H9 (cell line): ENCODE results near the gene NFYB. TPM values are rescaled to one million over a fixed set of nuclear protein-coding genes. Genes with fewer than 3 reads are reported as not detected.

Source experiments
- DNase-seq: peaks from one replicate; pipeline ENCODE4 v3.0.0-alpha.2; 2017
- H2AFZ ChIP-seq: one replicate; pipeline ENCODE4 v1.6.1; 2013; ENCODE audit warnings: mild to moderate bottlenecking, low read length, control low read depth, moderate library complexity
- H2AK5ac ChIP-seq: 2 replicates; pipeline ENCODE4 v1.6.1; 2013; ENCODE audit warnings: low read length, control low read depth, mixed read lengths; ENCODE audit not compliant: insufficient read length
- H2BK120ac ChIP-seq: one replicate; pipeline ENCODE4 v1.6.1; 2013; ENCODE audit warnings: low read depth, mild to moderate bottlenecking, low read length, control low read depth, inconsistent platforms; ENCODE audit not compliant: poor library complexity, severe bottlenecking
- H2BK12ac ChIP-seq: 2 replicates; pipeline ENCODE4 v1.6.1; 2013; ENCODE audit warnings: low read length, control low read depth, mixed read lengths, low read depth; ENCODE audit not compliant: insufficient read length
- H2BK15ac ChIP-seq: 2 replicates; pipeline ENCODE4 v1.6.1; 2013; ENCODE audit warnings: low read depth, low read length, control low read depth
- H2BK20ac ChIP-seq: one replicate; pipeline ENCODE4 v1.6.1; 2013; ENCODE audit warnings: low read depth, mild to moderate bottlenecking, low read length, control low read depth, inconsistent platforms; ENCODE audit not compliant: poor library complexity, severe bottlenecking
- H2BK5ac ChIP-seq: 2 replicates; pipeline ENCODE4 v1.6.1; 2013; ENCODE audit warnings: low read length, control low read depth, mixed read lengths; ENCODE audit not compliant: insufficient read length
- H3K14ac ChIP-seq: 2 replicates; pipeline ENCODE4 v1.6.1; 2013; ENCODE audit warnings: low read length, control low read depth; ENCODE audit not compliant: insufficient read depth
- H3K18ac ChIP-seq: 2 replicates; pipeline ENCODE4 v1.6.1; 2013; ENCODE audit warnings: low read depth, mild to moderate bottlenecking, mixed read lengths, low read length, control low read depth; ENCODE audit not compliant: insufficient read length
- H3K23ac ChIP-seq: 2 replicates; pipeline ENCODE4 v1.6.1; 2013; ENCODE audit warnings: low read length, control low read depth, mixed read lengths, low read depth; ENCODE audit not compliant: insufficient read length
- H3K23me2 ChIP-seq: 2 replicates; pipeline ENCODE4 v1.6.1; 2013; ENCODE audit warnings: low read depth, mild to moderate bottlenecking, mixed read lengths, low read length, control low read depth; ENCODE audit not compliant: insufficient read length, poor library complexity, severe bottlenecking
- H3K27ac ChIP-seq: 2 replicates; pipeline ENCODE4 v1.5.1; 2013; ENCODE audit warnings: low read length, control low read depth, mixed read lengths, low read depth; ENCODE audit not compliant: insufficient read length
- H3K27me3 ChIP-seq: 2 replicates; pipeline ENCODE4 v1.6.1; 2013; ENCODE audit warnings: low read length, control low read depth, inconsistent platforms; ENCODE audit not compliant: insufficient read depth
- H3K4ac ChIP-seq: 2 replicates; pipeline ENCODE4 v1.6.1; 2013; ENCODE audit warnings: low read depth, mild to moderate bottlenecking, control low read depth, inconsistent platforms, low read length, moderate library complexity
- H3K4me1 ChIP-seq: 2 replicates; pipeline ENCODE4 v1.6.1; 2013; ENCODE audit warnings: low read length, control low read depth, inconsistent platforms; ENCODE audit not compliant: insufficient read depth
- H3K4me2 ChIP-seq: 2 replicates; pipeline ENCODE4 v1.6.1; 2013; ENCODE audit warnings: low read length, control low read depth, mixed read lengths; ENCODE audit not compliant: insufficient read length, insufficient read depth
- H3K56ac ChIP-seq: 2 replicates; pipeline ENCODE4 v1.6.1; 2013; ENCODE audit warnings: low read depth, mild to moderate bottlenecking, mixed read lengths, low read length, control low read depth; ENCODE audit not compliant: insufficient read length
- H3K79me1 ChIP-seq: 2 replicates; pipeline ENCODE4 v1.6.1; 2013; ENCODE audit warnings: low read depth, mild to moderate bottlenecking, moderate library complexity, low read length, control low read depth, inconsistent platforms; ENCODE audit not compliant: insufficient read depth, poor library complexity, severe bottlenecking
- H3K79me2 ChIP-seq: 2 replicates; pipeline ENCODE4 v1.6.1; 2013; ENCODE audit warnings: low read length, control low read depth, inconsistent platforms; ENCODE audit not compliant: insufficient read depth
- H3K9ac ChIP-seq: 2 replicates; pipeline ENCODE4 v1.6.1; 2013; ENCODE audit warnings: low read length, control low read depth, mixed read lengths; ENCODE audit not compliant: insufficient read length; ENCODE audit errors: extremely low read depth
- H3K9me3 ChIP-seq: one replicate; pipeline ENCODE4 v1.6.1; 2013; ENCODE audit warnings: low read depth, low read length, inconsistent platforms; ENCODE audit not compliant: control insufficient read depth
- H3T11ph ChIP-seq: one replicate; pipeline ENCODE4 v1.6.1; 2013; ENCODE audit warnings: mild to moderate bottlenecking, low read length, control low read depth, inconsistent platforms
- H4K20me1 ChIP-seq: one replicate; pipeline ENCODE4 v1.6.1; 2013; ENCODE audit not compliant: control insufficient read depth, insufficient read length, insufficient read depth
- H4K5ac ChIP-seq: 2 replicates; pipeline ENCODE4 v1.6.1; 2013; ENCODE audit warnings: low read depth, mild to moderate bottlenecking, mixed read lengths, low read length, control low read depth; ENCODE audit not compliant: insufficient read length
- H4K8ac ChIP-seq: replicated peaks from 2 replicates; pipeline ENCODE4 v1.6.1; 2013; ENCODE audit warnings: low read length, control low read depth, mixed read lengths, low read depth; ENCODE audit not compliant: insufficient read length
- H4K91ac ChIP-seq: 2 replicates; pipeline ENCODE4 v1.6.1; 2013; ENCODE audit warnings: low read depth, mild to moderate bottlenecking, moderate library complexity, mixed read lengths, low read length, control low read depth; ENCODE audit not compliant: insufficient read length
- H3K27ac Mint-ChIP-seq, 3 experiments: 2 replicates in 2 of 3; 3 replicates in 1 of 3; pipeline ENCODE4 v1.8.0; 2020 to 2021; ENCODE audit warnings: mixed read lengths in 3 of 3, mild to moderate bottlenecking in 1 of 3, moderate library complexity in 1 of 3
- H3K27me3 Mint-ChIP-seq: 2 replicates; pipeline ENCODE4 v1.8.0; 2021; ENCODE audit warnings: low read depth, mild to moderate bottlenecking, moderate library complexity, mixed read lengths
- H3K36me3 Mint-ChIP-seq, 3 experiments: 2 replicates in 2 of 3; 3 replicates in 1 of 3; pipeline ENCODE4 v1.8.0; 2020 to 2021; ENCODE audit warnings: low read depth in 3 of 3, mixed read lengths in 3 of 3; ENCODE audit not compliant: insufficient read depth in 1 of 3
- H3K4me1 Mint-ChIP-seq, 2 experiments: 2 replicates each; pipeline ENCODE4 v1.8.0; 2020; ENCODE audit warnings: mixed read lengths in 2 of 2
- H3K4me3 Mint-ChIP-seq, 2 experiments: 2 replicates in 1 of 2; 3 replicates in 1 of 2; pipeline ENCODE4 v1.8.0; 2020 to 2021; ENCODE audit warnings: mild to moderate bottlenecking in 2 of 2, mixed read lengths in 2 of 2, moderate library complexity in 1 of 2
- H3K9me3 Mint-ChIP-seq, 2 experiments: 2 replicates in 1 of 2; 3 replicates in 1 of 2; pipeline ENCODE4 v1.8.0; 2020; ENCODE audit warnings: mild to moderate bottlenecking in 2 of 2, mixed read lengths in 2 of 2, moderate library complexity in 1 of 2
- WGBS: extraction: QIAGEN DNeasy Blood & Tissue Kit; methylation state at CpG from one replicate; pipeline ENCODE4 v1.1.7; 2013; ENCODE audit warnings: missing lambda C conversion rate, low lambda C conversion rate, mixed read lengths; ENCODE audit not compliant: insufficient read length; ENCODE audit errors: extremely low coverage; 5-methylcytosine and 5-hydroxymethylcytosine counted together
- total RNA-seq: library from RNA; stranded (reverse); gene quantifications from 2 replicates; pipeline ENCODE4 v1.2.1, GENCODE V29; 2021
- TF ChIP-seq, protein P1 (sequence below): fragments of 200-600 bp; sonication (generic); conservative IDR thresholded peaks from 3 replicates; pipeline ENCODE4 v1.8.0; 2021; ENCODE audit warnings: antibody characterized with exemption, mild to moderate bottlenecking

Gene NFYB
- total RNA-seq, 1 experiment from 2014 or later, result 52.5 TPM

DNA sequence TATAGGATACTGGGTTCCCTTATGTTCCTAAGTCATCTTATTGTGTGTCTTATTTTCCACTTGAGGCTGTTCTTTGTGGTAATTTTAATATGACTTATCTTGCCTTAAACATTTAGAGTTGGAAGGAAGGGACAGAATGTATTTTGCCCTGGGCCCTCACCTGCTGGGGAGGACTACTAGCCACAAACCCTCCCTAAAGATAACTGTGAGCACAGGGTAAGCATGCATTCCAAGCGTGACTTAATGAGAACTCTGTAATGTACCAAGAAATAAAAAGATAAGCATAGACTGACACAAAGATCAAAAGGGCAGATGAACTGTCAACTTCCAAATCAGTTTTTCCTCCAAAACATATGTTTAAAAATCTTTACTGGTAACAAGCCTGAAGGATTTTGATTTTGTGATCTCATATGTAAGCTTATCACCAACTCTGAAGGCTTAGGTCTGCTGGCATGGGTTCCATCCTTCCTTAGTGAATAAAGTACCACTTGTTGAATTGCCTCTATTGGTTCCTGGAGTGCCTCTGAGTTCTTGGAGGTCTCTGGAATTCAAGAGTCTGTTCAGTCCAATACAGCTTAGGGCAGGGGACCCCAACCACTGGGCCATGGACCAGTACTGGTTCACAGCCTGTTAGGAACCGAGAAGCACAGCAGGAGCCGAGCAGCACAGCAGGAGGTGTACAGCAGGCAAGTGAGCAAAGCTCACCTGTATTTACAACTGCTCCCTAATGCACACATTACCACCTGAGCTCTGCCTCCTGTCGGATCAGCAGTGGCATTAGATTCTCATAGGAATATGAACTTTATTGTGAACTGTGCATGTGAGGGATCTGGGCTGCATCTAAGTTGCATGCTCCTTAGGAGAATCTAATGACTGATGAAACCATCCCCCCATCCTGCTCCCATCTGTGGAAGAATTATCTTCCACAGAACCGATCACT lies 29.8 kb upstream of the NFYB start:
- no peak overlapping the region for H3K14ac ChIP-seq
- no peak overlapping the region for H3K23ac ChIP-seq
- H3K27ac ChIP-seq, result no peak overlapping the region
- no peak overlapping the region for H3K18ac ChIP-seq
- H2BK5ac ChIP-seq, result no peak overlapping the region
- Mint-ChIP-seq H3K4me3 (no peak overlapping the region), H3K4me1 (peaks cover 4 to 6% of the 10 kb centered on the region in 2 experiments), H3K27ac (no peak overlapping the region), H3K27me3 (peaks cover 2% of the 10 kb centered on the region; the same call in 1 of the 2 replicates), H3K9me3 (no peaks in the 10 kb centered on the region; a peak in 1 of 5 replicates), H3K36me3 (no peaks in the 10 kb centered on the region)
- H3K27me3 ChIP-seq, result no peaks in the 10 kb centered on the region
- no peak overlapping the region for H2BK120ac ChIP-seq
- H2BK12ac ChIP-seq, result no peak overlapping the region
- no peak overlapping the region for H4K5ac ChIP-seq
- H4K20me1 ChIP-seq, result no peaks in the 10 kb centered on the region
- H3K4ac ChIP-seq, result no peak overlapping the region
- no peaks in the 10 kb centered on the region for H3K9me3 ChIP-seq
- no peaks in the 10 kb centered on the region for H3K79me1 ChIP-seq
- H2BK20ac ChIP-seq, result no peak overlapping the region
- H3K56ac ChIP-seq, result no peak overlapping the region
- no peak overlapping the region for H2AK5ac ChIP-seq
- TF ChIP-seq, protein P1, sequence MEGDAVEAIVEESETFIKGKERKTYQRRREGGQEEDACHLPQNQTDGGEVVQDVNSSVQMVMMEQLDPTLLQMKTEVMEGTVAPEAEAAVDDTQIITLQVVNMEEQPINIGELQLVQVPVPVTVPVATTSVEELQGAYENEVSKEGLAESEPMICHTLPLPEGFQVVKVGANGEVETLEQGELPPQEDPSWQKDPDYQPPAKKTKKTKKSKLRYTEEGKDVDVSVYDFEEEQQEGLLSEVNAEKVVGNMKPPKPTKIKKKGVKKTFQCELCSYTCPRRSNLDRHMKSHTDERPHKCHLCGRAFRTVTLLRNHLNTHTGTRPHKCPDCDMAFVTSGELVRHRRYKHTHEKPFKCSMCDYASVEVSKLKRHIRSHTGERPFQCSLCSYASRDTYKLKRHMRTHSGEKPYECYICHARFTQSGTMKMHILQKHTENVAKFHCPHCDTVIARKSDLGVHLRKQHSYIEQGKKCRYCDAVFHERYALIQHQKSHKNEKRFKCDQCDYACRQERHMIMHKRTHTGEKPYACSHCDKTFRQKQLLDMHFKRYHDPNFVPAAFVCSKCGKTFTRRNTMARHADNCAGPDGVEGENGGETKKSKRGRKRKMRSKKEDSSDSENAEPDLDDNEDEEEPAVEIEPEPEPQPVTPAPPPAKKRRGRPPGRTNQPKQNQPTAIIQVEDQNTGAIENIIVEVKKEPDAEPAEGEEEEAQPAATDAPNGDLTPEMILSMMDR, result no peak
- H4K8ac ChIP-seq, result no peak overlapping the region
- WGBS, result no CpG with 5 or more reads among the region's 5 CpGs
- no peak overlapping the region for H3T11ph ChIP-seq
- H2AFZ ChIP-seq, result no peak overlapping the region
- H3K4me1 ChIP-seq, result no peaks in the 10 kb centered on the region; the same call in 1 of the 2 replicates
- no peaks in the 10 kb centered on the region for H3K79me2 ChIP-seq
- H3K4me2 ChIP-seq, result no peak overlapping the region
- H3K23me2 ChIP-seq, result no peaks in the 10 kb centered on the region
- H2BK15ac ChIP-seq, result no peak overlapping the region
- H4K91ac ChIP-seq, result no peak overlapping the region
- no peak for DNase-seq
- no peak overlapping the region for H3K9ac ChIP-seq
